ENCODE data around the gene RNF38.
"Not testable (repeated sequence)": the region's sequence is repeated elsewhere in the genome, so short reads cannot be mapped to it uniquely, and the experiment has no call there.

Gene RNF38

GRCh38 chr9:36389590-36389989, 10.5 kb downstream of the RNF38 start:
- no peak for ATAC-seq
- peaks cover 44% of the 10 kb centered on the region for H3K36me3 Mint-ChIP-seq
- H3K4me3 Mint-ChIP-seq = no peak overlapping the region
- H3K4me1 Mint-ChIP-seq = peaks cover 53% of the 10 kb centered on the region
- no peaks in the 10 kb centered on the region for H3K9me3 Mint-ChIP-seq
- no peak overlapping the region for H3K27ac Mint-ChIP-seq
- no peaks in the 10 kb centered on the region for H3K27me3 Mint-ChIP-seq

GRCh38 chr9:36386396-36386965, 13.6 kb downstream of the RNF38 start:
- Mint-ChIP-seq H3K36me3 (peaks cover 40% of the 10 kb centered on the region), H3K4me1 (peaks cover 73% of the 10 kb centered on the region)
- not testable (repeated sequence) for H3K27me3 Mint-ChIP-seq, H3K27ac Mint-ChIP-seq, H3K9me3 Mint-ChIP-seq, ATAC-seq, H3K4me3 Mint-ChIP-seq

GRCh38 chr9:36382484-36382883, 17.6 kb downstream of the RNF38 start:
- H3K27me3 Mint-ChIP-seq = no peaks in the 10 kb centered on the region
- H3K4me1 Mint-ChIP-seq = peaks cover 61% of the 10 kb centered on the region
- H3K9me3 Mint-ChIP-seq = no peaks in the 10 kb centered on the region
- peaks cover 24% of the 10 kb centered on the region for H3K36me3 Mint-ChIP-seq
- peak overlapping the region; percentile 75 for H3K27ac Mint-ChIP-seq
- no peak for ATAC-seq
- H3K4me3 Mint-ChIP-seq = peak overlapping the region; percentile 29

GRCh38 chr9:36364577-36364976, 35.5 kb downstream of the RNF38 start:
- H3K4me3 Mint-ChIP-seq = no peak overlapping the region
- no peaks in the 10 kb centered on the region for H3K27me3 Mint-ChIP-seq
- peaks cover 7% of the 10 kb centered on the region for H3K4me1 Mint-ChIP-seq
- no peaks in the 10 kb centered on the region for H3K9me3 Mint-ChIP-seq
- no peak for ATAC-seq
- H3K27ac Mint-ChIP-seq = no peak overlapping the region
- H3K36me3 Mint-ChIP-seq = peaks cover 37% of the 10 kb centered on the region

- Mint-ChIP-seq H3K36me3 (peaks cover 25% of the 10 kb centered on the region), H3K27me3 (no peaks in the 10 kb centered on the region), H3K9me3 (no peaks in the 10 kb centered on the region), H3K4me1 (no peaks in the 10 kb centered on the region), H3K27ac (no peak overlapping the region), H3K4me3 (no peak overlapping the region)
- ATAC-seq = no peak
Observed at GRCh38 chr9:36363448-36363847, 36.6 kb downstream of the RNF38 start.

DNA sequence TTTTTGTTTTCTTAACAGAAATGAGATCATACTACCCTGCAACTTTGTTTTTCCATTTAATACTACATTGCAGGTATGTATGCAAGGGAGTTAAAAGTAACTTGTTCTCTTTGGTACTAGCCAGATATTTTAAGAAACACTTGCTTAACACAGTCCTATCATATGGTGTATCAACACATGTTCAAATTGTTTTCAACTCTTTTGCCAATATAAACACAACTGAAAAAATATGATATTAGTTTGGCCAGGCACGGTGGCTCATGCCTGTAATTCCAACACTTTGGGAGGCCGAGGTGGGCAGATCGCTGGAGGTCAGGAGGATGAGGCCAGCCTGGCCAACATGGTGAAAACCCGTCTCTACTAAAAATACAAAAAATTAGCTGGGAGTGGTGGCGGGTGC, 41.6 kb downstream of the RNF38 start:
- Mint-ChIP-seq H3K9me3 (no peaks in the 10 kb centered on the region), H3K36me3 (peaks cover 31% of the 10 kb centered on the region), H3K27ac (no peak overlapping the region), H3K4me1 (no peaks in the 10 kb centered on the region), H3K4me3 (no peak overlapping the region), H3K27me3 (no peaks in the 10 kb centered on the region)
- no peak for ATAC-seq

DNA sequence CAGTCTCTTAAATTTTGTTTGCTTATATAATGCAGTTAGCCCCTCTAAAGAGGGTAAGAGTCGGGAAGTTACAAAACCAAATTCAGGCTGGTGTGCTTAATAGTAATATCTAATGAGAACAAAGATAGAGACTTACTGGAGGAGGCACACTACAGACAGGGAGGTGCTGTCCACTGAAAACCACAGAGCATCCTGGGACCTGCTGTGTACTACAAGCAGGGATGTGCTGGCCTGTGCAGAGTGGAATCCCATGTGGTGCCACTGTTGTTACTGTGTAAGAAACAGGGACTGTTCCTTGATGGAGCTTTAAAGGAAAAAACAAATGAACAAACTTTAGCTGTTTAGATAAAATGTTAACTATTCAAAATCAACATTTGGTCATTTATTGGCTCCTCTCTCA, 42.4 kb downstream of the RNF38 start:
- H3K27me3 Mint-ChIP-seq = no peaks in the 10 kb centered on the region
- H3K36me3 Mint-ChIP-seq = peaks cover 30% of the 10 kb centered on the region
- no peak overlapping the region for H3K27ac Mint-ChIP-seq

GRCh38 chr9:36346569-36346968, 53.5 kb downstream of the RNF38 start:
- peaks cover 66% of the 10 kb centered on the region for H3K36me3 Mint-ChIP-seq
- no peaks in the 10 kb centered on the region for H3K9me3 Mint-ChIP-seq
- H3K4me1 Mint-ChIP-seq = no peaks in the 10 kb centered on the region
- no peak for ATAC-seq
- no peak overlapping the region for H3K4me3 Mint-ChIP-seq
- no peak overlapping the region for H3K27ac Mint-ChIP-seq
- no peaks in the 10 kb centered on the region for H3K27me3 Mint-ChIP-seq

More for the DNA sequence above, 42.4 kb downstream of the RNF38 start:
- Mint-ChIP-seq H3K4me3 (no peak overlapping the region), H3K9me3 (no peaks in the 10 kb centered on the region), H3K4me1 (no peaks in the 10 kb centered on the region)
- no peak for ATAC-seq

- no peaks in the 10 kb centered on the region for H3K27me3 Mint-ChIP-seq
- H3K4me1 Mint-ChIP-seq = no peaks in the 10 kb centered on the region
- ATAC-seq = no peak
- H3K27ac Mint-ChIP-seq = no peak overlapping the region
- peaks cover 62% of the 10 kb centered on the region for H3K36me3 Mint-ChIP-seq
- no peaks in the 10 kb centered on the region for H3K9me3 Mint-ChIP-seq
- no peak overlapping the region for H3K4me3 Mint-ChIP-seq
Observed at GRCh38 chr9:36345103-36345846, 54.8 kb downstream of the RNF38 start.

DNA sequence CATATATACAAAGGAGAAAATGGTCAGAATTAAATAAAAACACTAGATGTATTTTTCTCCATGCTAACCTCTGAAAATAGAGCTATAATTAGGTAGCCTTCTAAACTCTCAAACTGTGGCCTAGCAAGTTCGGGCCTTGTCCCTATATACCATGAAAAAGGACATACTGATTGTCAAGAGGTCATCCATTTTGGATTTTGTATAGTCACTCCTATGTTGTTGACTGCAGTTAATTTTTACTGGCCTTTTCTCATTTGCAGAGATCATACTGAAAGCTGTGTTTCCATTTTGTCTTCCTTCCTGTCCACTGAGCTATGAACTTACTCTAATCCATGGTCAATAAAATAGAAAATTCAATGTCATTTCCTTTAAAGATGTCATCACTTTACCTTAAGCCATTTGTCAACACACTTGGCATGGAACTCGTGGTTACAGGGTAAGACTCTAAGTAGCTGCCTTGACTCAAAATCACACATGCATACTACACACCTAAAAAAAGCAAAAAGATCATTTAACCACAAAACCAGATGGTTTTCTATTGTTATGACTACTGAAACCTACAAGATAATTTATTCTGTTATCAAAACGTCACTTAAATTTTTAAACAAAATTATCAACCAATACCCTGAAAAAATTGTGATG, 58.0 kb downstream of the RNF38 start:
- Mint-ChIP-seq H3K36me3 (peaks cover 72% of the 10 kb centered on the region), H3K4me1 (no peaks in the 10 kb centered on the region)

GRCh38 chr9:36337865-36338264, 62.2 kb downstream of the RNF38 start:
- Mint-ChIP-seq H3K4me3 (no peak overlapping the region), H3K36me3 (peaks cover 76% of the 10 kb centered on the region), H3K27ac (no peak overlapping the region), H3K9me3 (no peaks in the 10 kb centered on the region), H3K4me1 (no peaks in the 10 kb centered on the region), H3K27me3 (no peaks in the 10 kb centered on the region)
- ATAC-seq = no peak

More for the DNA sequence above, 58.0 kb downstream of the RNF38 start:
- Mint-ChIP-seq H3K27ac (peak overlapping the region; percentile 77), H3K27me3 (no peaks in the 10 kb centered on the region), H3K9me3 (no peaks in the 10 kb centered on the region), H3K4me3 (no peak overlapping the region)
- no peak for ATAC-seq

GRCh38 chr9:36337002-36337401, 63.1 kb downstream of the RNF38 start:
- no peaks in the 10 kb centered on the region for H3K9me3 Mint-ChIP-seq
- no peak for ATAC-seq
- no peaks in the 10 kb centered on the region for H3K27me3 Mint-ChIP-seq
- peaks cover 67% of the 10 kb centered on the region for H3K36me3 Mint-ChIP-seq
- no peak overlapping the region for H3K27ac Mint-ChIP-seq
- H3K4me1 Mint-ChIP-seq = no peaks in the 10 kb centered on the region
- no peak overlapping the region for H3K4me3 Mint-ChIP-seq

DNA sequence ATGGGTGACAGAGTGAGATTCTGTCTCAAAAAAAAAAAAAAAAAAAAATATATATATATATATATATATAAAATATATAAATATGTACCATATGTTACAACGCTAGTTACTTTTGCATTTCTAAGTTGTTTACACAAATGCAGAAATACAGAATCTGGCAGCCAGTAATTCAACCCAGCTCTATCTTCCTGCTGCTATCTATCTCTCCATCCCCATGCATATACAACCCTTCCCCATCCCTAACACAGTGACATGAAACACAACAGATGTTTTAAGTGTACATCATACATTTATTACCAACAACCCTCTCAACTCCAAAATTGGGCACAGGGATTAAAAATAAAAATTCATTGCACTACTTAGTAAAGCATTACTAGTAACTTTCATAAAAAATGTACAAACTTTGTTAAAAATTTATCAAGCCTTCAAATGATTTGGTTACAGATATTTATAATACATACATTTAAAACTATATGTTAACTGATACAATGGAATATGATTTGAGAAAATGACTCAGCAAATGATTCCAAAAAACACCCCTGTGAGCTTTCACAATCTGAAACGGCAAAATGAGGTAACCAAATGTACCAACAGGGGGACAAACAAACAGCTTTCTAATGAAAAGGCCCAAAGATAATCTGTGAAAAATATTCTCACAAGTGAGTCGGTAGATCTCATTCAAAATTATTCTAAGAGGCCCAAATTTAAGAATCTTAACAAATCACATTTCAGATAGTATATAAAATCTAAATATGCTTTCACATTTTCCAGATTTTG, 63.8 kb downstream of the RNF38 start:
- Mint-ChIP-seq H3K4me1 (no peaks in the 10 kb centered on the region), H3K36me3 (peaks cover 65% of the 10 kb centered on the region), H3K4me3 (no peak overlapping the region), H3K27me3 (no peaks in the 10 kb centered on the region), H3K27ac (no peak overlapping the region), H3K9me3 (no peaks in the 10 kb centered on the region)
- no peak for ATAC-seq

- Mint-ChIP-seq H3K4me1 (no peaks in the 10 kb centered on the region), H3K9me3 (no peaks in the 10 kb centered on the region), H3K4me3 (no peak overlapping the region), H3K36me3 (peaks cover 26% of the 10 kb centered on the region), H3K27me3 (no peaks in the 10 kb centered on the region), H3K27ac (no peak overlapping the region)
- ATAC-seq = no peak
Observed at GRCh38 chr9:36332006-36332405, 68.1 kb downstream of the RNF38 start.

- Mint-ChIP-seq H3K4me1 (no peaks in the 10 kb centered on the region), H3K36me3 (no peaks in the 10 kb centered on the region), H3K27me3 (no peaks in the 10 kb centered on the region), H3K9me3 (no peaks in the 10 kb centered on the region), H3K4me3 (no peak overlapping the region), H3K27ac (no peak overlapping the region)
- ATAC-seq = peak; percentile 68
Observed at GRCh38 chr9:36328798-36329411, 71.2 kb downstream of the RNF38 start.

Data from stimulated activated memory B cell treated with anti-CD40 and anti-IgM and Interleukin-4, amounts not matched to agents 10 μg/mL and 1 μg/mL and 100 μg/mL, for 72 hours (primary cell).